ENCODE data around the gene SCO1. TPM values are rescaled to one million over a fixed set of nuclear protein-coding genes. Genes with fewer than 3 reads are reported as not detected.

SCO1 gene
- polyA plus RNA-seq, 2 donors, result 4.9 to 14.3 TPM

GRCh38 chr17:10629706-10630105 lies 67.6 kb downstream of the SCO1 start:
- no peaks in the 10 kb centered on the region for H3K27me3 ChIP-seq (ENCODE audit: control insufficient read depth in 1 of 2, insufficient read depth in 2 of 2, low read length in 2 of 2)
- no peaks in the 10 kb centered on the region for H3K9me3 ChIP-seq (ENCODE audit: control insufficient read depth in 2 of 2, insufficient read depth in 1 of 2, low read depth in 1 of 2, low read length in 1 of 2)
- H3K27ac ChIP-seq (ENCODE audit: low read depth in 2 of 2, low read length in 1 of 2), result no peak overlapping the region
- no peak overlapping the region for H3K4me3 ChIP-seq (ENCODE audit: low read depth in 1 of 2, low read length in 2 of 2)
- peaks cover 2 to 4% of the 10 kb centered on the region in 2 donors for H3K36me3 ChIP-seq (ENCODE audit: control insufficient read depth in 2 of 2, insufficient read depth in 2 of 2, low read length in 1 of 2)
- WGBS, 2 donors, result 94 to 95% methylated on average over 12 of the region's 12 CpGs
- H3K4me1 ChIP-seq (ENCODE audit: control insufficient read depth in 2 of 2, insufficient read depth in 2 of 2, low read length in 1 of 2), result no peaks in the 10 kb centered on the region

- Histone ChIP-seq H3K4me3 (ENCODE audit: low read depth in 1 of 2, low read length in 2 of 2) (no peak overlapping the region), H3K36me3 (ENCODE audit: control insufficient read depth in 2 of 2, insufficient read depth in 2 of 2, low read length in 1 of 2) (peaks cover 0 to 4% of the 10 kb centered on the region in 2 donors), H3K9me3 (ENCODE audit: control insufficient read depth in 2 of 2, insufficient read depth in 1 of 2, low read depth in 1 of 2, low read length in 1 of 2) (no peaks in the 10 kb centered on the region), H3K27ac (ENCODE audit: low read depth in 2 of 2, low read length in 1 of 2) (no peak overlapping the region), H3K4me1 (ENCODE audit: control insufficient read depth in 2 of 2, insufficient read depth in 2 of 2, low read length in 1 of 2) (peaks cover 0 to 1% of the 10 kb centered on the region in 2 donors), H3K27me3 (ENCODE audit: control insufficient read depth in 1 of 2, insufficient read depth in 2 of 2, low read length in 2 of 2) (no peaks in the 10 kb centered on the region)
- 88 to 90% methylated on average over 13 of the region's 13 CpGs for WGBS, 2 donors
These were observed 68.6 kb downstream of the SCO1 start for GRCh38 chr17:10628756-10629155.

GRCh38 chr17:10626390-10626789 lies 70.9 kb downstream of the SCO1 start:
- 73 to 85% methylated on average over 9 of the region's 9 CpGs for WGBS, 2 donors
- Histone ChIP-seq H3K4me1 (ENCODE audit: control insufficient read depth in 2 of 2, insufficient read depth in 2 of 2, low read length in 1 of 2) (peaks cover 0 to 9% of the 10 kb centered on the region in 2 donors), H3K27me3 (ENCODE audit: control insufficient read depth in 1 of 2, insufficient read depth in 2 of 2, low read length in 2 of 2) (no peaks in the 10 kb centered on the region), H3K36me3 (ENCODE audit: control insufficient read depth in 2 of 2, insufficient read depth in 2 of 2, low read length in 1 of 2) (peaks cover 0 to 4% of the 10 kb centered on the region in 2 donors), H3K27ac (ENCODE audit: low read depth in 2 of 2, low read length in 1 of 2) (no peak overlapping the region), H3K4me3 (ENCODE audit: low read depth in 1 of 2, low read length in 2 of 2) (no peak overlapping the region), H3K9me3 (ENCODE audit: control insufficient read depth in 2 of 2, insufficient read depth in 1 of 2, low read depth in 1 of 2, low read length in 1 of 2) (no peaks in the 10 kb centered on the region)

- Histone ChIP-seq H3K27me3 (ENCODE audit: control insufficient read depth in 1 of 2, insufficient read depth in 2 of 2, low read length in 2 of 2) (no peaks in the 10 kb centered on the region), H3K4me1 (ENCODE audit: control insufficient read depth in 2 of 2, insufficient read depth in 2 of 2, low read length in 1 of 2) (peaks cover 0 to 9% of the 10 kb centered on the region in 2 donors), H3K36me3 (ENCODE audit: control insufficient read depth in 2 of 2, insufficient read depth in 2 of 2, low read length in 1 of 2) (peaks cover 0 to under 1% of the 10 kb centered on the region in 2 donors), H3K9me3 (ENCODE audit: control insufficient read depth in 2 of 2, insufficient read depth in 1 of 2, low read depth in 1 of 2, low read length in 1 of 2) (no peaks in the 10 kb centered on the region), H3K27ac (ENCODE audit: low read depth in 2 of 2, low read length in 1 of 2) (no peak overlapping the region), H3K4me3 (ENCODE audit: low read depth in 1 of 2, low read length in 2 of 2) (no peak overlapping the region)
- WGBS, 2 donors, result 89% methylated on average over 11 of the region's 11 CpGs
These were observed 72.4 kb downstream of the SCO1 start for GRCh38 chr17:10624969-10625368.

- peaks cover 0 to 9% of the 10 kb centered on the region in 2 donors for H3K4me1 ChIP-seq (ENCODE audit: control insufficient read depth in 2 of 2, insufficient read depth in 2 of 2, low read length in 1 of 2)
- no peaks in the 10 kb centered on the region for H3K36me3 ChIP-seq (ENCODE audit: control insufficient read depth in 2 of 2, insufficient read depth in 2 of 2, low read length in 1 of 2)
- WGBS, 2 donors, result 56 to 62% methylated on average over 10 of the region's 10 CpGs
- peak overlapping the region in 1 of 2 donors; percentile 62 for H3K27ac ChIP-seq (ENCODE audit: low read depth in 2 of 2, low read length in 1 of 2)
- H3K9me3 ChIP-seq (ENCODE audit: control insufficient read depth in 2 of 2, insufficient read depth in 1 of 2, low read depth in 1 of 2, low read length in 1 of 2), result no peaks in the 10 kb centered on the region
- no peak overlapping the region for H3K4me3 ChIP-seq (ENCODE audit: low read depth in 1 of 2, low read length in 2 of 2)
- H3K27me3 ChIP-seq (ENCODE audit: control insufficient read depth in 1 of 2, insufficient read depth in 2 of 2, low read length in 2 of 2), result no peaks in the 10 kb centered on the region
These were observed 73.5 kb downstream of the SCO1 start for GRCh38 chr17:10623737-10624338.

GRCh38 chr17:10622617-10623485 lies 74.5 kb downstream of the SCO1 start:
- 47 to 64% methylated on average over 14 of the region's 14 CpGs for WGBS, 2 donors
- no peaks in the 10 kb centered on the region for H3K36me3 ChIP-seq (ENCODE audit: control insufficient read depth in 2 of 2, insufficient read depth in 2 of 2, low read length in 1 of 2)
- H3K27ac ChIP-seq (ENCODE audit: low read depth in 2 of 2, low read length in 1 of 2), result peak overlapping the region; percentile 62 to 85
- no peaks in the 10 kb centered on the region for H3K27me3 ChIP-seq (ENCODE audit: control insufficient read depth in 1 of 2, insufficient read depth in 2 of 2, low read length in 2 of 2)
- no peaks in the 10 kb centered on the region for H3K9me3 ChIP-seq (ENCODE audit: control insufficient read depth in 2 of 2, insufficient read depth in 1 of 2, low read depth in 1 of 2, low read length in 1 of 2)
- H3K4me3 ChIP-seq (ENCODE audit: low read depth in 1 of 2, low read length in 2 of 2), result no peak overlapping the region
- peaks cover 0 to 9% of the 10 kb centered on the region in 2 donors for H3K4me1 ChIP-seq (ENCODE audit: control insufficient read depth in 2 of 2, insufficient read depth in 2 of 2, low read length in 1 of 2)

Other genes starting within 250 kb of the SCO1 start
- gene MYH4, start 228.0 kb downstream of the SCO1 start, polyA plus RNA-seq, result not detected
- gene MYH1, start 179.0 kb downstream of the SCO1 start, polyA plus RNA-seq, result under 1 TPM in 1 of 2 donors, not detected in 1; 0.01 TPM
- gene MYH2, start 147.9 kb downstream of the SCO1 start, polyA plus RNA-seq, result under 1 TPM in 1 of 2 donors, not detected in 1; 0.02 TPM
- 1 to 10 TPM in 1 of 2 donors, under 1 TPM in 1; 0.95 to 3.6 TPM for gene MYH3, start 40.2 kb downstream of the SCO1 start, polyA plus RNA-seq
- 1 to 10 TPM; 3.5 to 6.5 TPM for gene ADPRM, start 61 bp upstream of the SCO1 start, polyA plus RNA-seq
- gene TMEM220, start 32.5 kb upstream of the SCO1 start, polyA plus RNA-seq, result 1 to 10 TPM; 6.3 to 6.9 TPM
- gene TMEM238L, start 106.6 kb upstream of the SCO1 start, polyA plus RNA-seq, result 1 to 10 TPM; 3.8 to 8.1 TPM
- under 1 TPM in 1 of 2 donors, not detected in 1; 0.01 TPM for gene PIRT, start 140.6 kb upstream of the SCO1 start, polyA plus RNA-seq